ENCODE data around the gene CPT1A.

CPT1A gene

DNA sequence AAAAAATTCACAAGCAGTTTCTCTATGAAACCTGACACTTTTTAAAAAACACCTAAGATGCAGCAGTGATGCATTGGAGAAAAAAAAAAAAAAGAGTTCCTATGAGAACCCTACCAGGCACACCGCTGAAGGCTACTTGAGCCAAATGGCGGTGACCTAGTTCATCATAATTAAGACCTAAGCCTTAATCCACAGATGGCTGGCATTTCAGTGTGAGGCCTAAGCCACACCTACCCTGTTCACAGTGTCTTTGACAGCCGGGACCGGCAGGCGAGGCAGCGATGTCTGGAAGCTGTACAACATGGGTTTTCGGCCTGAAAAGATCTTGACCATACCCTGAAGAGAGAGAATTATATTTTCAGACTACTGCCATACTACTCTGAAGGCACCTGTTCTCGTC lies 38.0 kb downstream of the CPT1A start:
- DNase-seq (ENCODE audit: low read depth in 1 of 2, low spot score in 1 of 2): no peak

DNA sequence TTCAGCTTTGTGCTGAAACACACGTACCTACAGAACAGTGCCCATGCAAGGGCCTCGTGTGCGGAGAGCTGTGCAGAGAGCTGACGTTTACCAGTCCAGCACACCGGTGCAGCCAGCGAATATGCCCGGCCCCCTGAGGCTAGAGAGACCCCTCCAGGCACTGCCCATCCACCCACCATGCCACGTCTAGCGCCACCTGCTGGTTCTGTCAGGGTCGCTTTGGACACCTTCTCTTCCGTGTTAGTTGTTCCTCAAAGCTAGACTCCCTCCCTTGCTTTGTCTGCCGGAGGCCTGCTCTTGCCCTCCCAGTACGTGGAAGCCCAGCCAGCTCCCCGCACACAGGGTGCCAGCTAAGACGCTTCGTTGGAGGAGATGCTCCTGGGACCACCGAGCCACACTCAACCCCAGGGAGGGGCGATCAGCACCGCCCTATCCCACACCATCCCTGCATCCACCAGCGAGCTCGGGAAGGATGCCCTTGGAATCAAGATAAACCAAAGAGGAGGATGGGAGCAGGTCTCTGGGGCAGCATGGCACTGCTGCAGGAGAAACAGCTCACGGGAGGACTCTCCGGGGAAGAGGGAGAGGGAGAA lies 43.4 kb downstream of the CPT1A start:
- peak in 1 of 2 donors; percentile 21 for DNase-seq (ENCODE audit: low read depth in 1 of 2, low spot score in 1 of 2)

DNA sequence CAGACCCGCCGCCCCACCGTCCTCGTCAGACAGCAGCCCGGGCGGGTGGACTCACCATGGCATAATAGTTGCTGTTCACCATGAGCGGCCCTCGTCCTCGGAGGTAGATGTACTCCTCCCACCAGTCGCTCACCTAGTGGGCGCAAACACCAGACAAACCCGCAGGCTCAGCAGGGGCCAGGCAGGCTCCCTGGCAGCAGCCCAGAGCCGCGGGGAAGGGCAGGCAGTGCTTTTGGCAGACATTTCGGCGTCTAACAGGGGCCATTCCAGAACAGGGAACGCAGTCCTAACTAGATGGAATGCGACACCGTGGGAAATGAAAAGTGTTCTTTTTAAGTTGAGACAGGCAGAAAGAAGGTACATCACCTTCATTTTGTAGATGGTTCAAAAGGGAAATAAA lies 44.9 kb downstream of the CPT1A start:
- no peak for DNase-seq (ENCODE audit: low read depth in 1 of 2, low spot score in 1 of 2)

DNA sequence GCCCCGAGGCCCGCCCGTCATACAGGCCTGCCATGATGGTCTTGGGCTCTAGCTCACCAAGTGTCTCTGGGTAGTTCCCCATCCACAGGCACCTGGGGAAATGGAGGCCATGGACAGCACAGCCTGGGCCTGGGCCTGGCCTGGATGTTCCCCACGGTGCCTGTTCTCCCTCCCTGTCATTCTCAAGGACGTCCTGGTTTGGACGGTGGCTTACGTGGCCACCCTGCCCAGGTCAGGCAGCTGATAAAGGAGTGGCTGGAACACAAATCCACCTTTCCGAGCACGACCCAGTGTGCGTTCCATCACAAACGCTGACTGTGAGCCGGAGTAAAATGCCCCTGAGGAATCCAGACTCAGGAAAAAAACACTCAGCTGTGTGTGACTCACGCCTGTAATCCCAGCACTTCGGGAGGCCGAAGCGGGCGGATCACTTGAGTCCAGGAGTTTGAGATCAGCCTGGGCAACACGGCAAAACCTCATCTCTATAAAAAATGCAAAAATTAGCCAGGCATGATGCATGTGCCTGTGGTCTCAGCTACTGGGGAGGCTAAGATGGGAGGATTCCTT lies 49.2 kb downstream of the CPT1A start:
- DNase-seq (ENCODE audit: low read depth in 1 of 2, low spot score in 1 of 2): no peak

DNA sequence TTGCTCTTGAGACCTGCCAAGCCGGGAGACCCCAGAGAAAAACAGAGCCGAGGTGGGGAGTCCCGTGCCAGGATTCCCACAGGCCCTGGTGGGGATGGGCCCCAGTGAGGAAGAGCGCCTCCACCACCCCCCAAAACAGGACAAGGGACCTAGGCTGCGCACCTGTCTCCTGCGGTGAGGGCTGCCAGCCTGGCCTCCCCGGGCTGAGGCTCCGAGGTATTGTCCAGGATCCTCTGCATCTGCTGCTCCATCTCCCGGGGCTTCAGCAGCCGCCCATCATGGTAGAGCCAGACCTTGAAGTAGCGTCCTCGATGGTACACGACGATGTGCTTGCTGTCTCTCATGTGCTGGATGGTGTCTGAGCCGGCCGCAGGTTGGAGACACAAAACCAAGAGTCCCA lies 57.1 kb downstream of the CPT1A start:
- DNase-seq (ENCODE audit: low read depth in 1 of 2, low spot score in 1 of 2): no peak

DNA sequence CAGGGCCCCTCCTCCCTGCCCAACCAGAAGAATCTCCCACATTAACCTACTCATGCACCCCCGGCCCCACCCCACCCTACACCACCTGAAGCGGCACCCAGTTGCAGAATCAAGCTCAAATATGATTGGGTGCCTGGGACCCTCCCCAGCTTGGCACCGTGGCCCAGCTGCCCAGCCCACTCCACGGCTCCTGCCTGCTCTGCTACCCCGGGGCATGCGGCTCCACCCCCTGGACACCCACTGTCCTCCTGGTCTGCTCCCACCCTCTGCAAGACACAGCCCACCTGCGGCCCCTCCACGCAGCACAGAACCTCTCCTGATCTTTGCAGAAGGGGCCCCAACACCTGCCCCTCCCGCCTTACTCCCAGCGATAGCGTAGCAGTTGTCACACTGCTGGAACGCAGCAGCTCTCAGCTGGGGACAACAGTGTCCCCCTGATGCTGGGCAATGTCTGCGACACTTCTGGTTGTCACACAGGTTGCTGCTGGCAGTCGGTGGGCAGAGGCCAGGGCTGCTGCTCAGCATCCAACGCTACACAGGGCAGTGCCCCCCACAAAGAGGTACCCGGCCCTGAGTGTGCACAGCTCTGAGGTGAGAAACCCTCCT lies 58.4 kb downstream of the CPT1A start:
- no peak for DNase-seq (ENCODE audit: low read depth in 1 of 2, low spot score in 1 of 2)

DNA sequence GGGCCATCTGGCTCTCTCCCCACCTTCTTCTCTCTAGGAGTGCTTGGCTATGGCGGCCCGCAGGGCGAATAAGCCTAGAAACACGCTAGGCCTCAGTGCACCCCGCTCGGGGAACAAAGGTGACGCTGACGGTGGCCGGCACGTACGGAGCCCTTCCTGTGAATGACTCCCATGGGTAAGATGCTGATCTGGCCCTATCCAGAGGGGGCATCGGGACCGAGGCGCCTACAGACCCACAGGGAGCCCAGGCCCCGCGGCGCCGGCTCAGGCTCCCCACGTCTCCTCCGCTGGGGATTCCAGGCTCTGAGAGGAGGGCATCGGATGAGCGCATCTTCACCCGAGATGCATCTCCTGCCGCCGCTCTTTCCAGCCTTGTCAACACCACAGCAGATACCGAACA lies 59.0 kb downstream of the CPT1A start:
- DNase-seq (ENCODE audit: low read depth in 1 of 2, low spot score in 1 of 2): no peak

DNA sequence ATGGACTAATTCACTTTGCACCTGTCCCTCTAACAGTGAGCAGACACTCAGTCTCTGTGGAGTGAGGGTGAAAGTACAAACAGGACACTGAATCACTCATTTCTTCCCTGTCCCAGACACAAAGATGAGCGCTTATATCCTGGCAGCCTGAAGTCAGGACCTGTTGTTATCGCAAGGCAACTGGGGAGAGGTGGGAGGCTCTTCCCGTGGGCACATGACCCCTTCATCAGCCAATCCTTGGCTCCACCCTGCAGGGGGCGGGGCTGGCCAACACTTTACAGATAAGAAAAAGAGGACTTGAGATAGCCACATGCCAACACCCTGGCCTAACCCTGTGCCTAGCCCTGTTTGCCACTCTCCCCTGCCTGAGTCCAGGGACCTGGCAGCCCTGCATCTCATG lies 60.9 kb downstream of the CPT1A start:
- no peak for DNase-seq (ENCODE audit: low read depth in 1 of 2, low spot score in 1 of 2)

DNA sequence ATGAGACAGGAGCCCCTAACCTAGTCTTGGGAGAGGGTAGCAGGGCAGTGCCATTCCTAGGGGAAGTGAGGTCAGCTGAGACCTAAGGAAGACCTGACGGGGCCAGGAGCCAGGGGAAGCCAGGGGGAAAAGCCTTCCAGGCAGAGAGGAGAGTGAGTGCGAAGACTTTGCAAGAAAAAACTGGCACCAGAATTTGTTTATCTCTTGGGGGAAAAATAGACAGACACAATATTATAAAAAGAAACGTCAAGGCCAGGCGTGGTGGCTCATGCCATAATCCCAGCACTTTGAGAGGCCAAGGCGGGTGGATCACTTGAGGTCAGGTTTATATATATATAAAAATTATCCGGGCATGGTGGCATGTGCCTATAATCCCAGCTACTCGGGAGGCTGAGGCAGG lies 63.5 kb downstream of the CPT1A start:
- no peak for DNase-seq (ENCODE audit: low read depth in 1 of 2, low spot score in 1 of 2)

DNA sequence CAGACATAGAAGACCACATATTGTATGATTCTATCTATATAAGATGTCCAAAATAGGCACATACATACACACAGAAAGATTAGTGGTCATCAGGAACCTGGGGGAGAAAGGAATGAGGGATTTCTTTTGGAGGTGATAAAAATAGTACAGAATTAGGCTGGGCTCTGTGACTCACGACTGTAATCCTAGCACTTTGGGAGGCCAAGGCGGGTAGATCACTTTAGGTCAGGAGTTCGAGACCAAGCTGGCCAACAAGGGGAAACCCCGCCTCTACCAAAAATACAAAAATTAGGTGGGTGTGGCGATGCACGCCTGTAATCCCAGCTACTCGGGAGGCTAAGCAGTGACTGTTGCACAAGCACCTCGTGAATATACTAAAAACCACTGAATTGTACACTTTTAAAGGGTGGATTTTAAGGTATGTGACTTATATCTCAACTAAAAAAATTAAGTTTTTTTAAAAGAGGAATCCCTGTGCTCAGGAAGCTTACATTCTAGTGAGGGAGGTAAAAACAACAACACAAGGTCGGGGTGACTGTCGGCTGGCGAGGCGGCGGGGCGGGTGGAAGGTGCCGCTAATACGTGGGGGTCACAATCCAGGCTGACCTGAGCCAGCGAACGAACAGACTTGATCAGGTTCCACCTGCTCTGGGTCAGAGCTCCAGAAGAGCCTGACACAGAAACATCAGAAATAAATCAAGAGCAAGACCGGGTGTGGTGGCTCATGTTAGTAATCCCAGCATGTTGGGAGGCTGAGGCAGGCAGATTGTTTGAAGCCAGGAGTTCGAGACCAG lies 65.1 kb downstream of the CPT1A start:
- no peak for DNase-seq (ENCODE audit: low read depth in 1 of 2, low spot score in 1 of 2)

DNA sequence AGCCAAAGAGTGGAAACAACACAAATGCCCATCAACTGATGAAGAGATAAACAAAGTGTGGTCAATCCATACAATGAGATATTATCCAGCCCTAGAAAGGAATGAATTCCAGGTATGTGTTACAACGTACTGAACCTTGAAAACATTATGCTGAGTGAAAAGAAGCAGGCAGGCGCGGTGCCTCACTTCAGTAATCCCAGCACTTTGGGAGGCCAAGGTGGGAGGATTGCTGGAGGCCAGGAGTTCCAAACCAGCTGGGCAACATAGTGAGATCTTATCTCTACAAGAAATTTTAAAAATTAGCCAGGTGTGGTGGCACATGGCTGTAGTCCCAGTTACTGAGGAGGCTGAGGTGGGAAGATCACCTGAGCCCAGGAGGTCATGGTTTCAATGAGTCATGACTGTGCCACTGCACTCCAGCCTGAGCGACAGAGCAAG lies 65.7 kb downstream of the CPT1A start:
- no peak for DNase-seq (ENCODE audit: low read depth in 1 of 2, low spot score in 1 of 2)

DNA sequence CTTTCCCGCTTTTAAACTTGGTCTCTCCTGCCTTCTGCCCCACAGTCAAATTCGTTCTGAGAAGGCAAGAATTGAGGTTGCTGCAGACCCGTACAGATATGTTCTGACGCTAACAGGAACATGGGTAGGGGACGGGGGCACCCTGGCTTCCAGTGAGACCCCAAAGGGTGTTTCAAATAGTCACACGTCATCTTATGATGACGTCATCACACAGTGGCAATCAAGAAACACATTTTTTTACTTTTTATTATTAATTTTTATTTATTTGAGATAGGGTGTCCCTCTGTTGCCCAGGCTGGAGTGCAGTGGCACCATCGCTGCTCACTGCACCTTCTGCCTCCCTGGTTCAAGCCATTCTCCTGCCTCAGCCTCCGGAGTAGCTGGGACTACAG lies 67.5 kb downstream of the CPT1A start:
- DNase-seq (ENCODE audit: low read depth in 1 of 2, low spot score in 1 of 2): no peak

DNA sequence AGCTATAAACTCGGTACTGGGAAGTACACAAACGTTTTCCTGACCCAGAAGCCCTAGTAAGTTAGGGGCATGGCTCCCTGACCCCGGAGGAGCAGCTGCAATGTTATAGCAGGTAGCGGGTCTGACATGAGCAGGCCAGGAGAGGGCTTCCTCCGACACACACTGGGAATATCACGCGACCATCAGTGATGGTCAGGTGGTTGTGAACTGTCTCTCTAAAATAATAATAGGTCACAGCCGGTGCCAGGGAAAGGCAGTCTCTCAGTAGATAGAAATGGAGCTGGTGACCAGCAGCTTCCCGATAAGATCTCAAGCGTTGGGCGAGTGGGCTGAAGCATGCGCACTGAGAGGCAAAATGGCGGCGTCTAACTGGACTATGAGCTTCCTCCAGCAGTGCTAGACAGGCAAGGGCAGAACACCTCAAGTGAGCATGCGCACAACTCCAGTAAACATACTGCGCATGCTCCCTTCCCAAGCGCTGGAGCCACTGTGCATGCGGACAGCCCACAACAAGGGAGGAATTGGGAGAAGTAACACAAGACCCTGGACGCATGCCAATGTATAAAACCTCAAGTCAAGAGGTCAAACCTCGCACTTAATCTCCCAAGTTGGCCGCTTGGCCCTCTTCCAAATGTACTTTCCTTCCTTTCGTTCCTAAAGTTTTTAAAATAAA lies 68.1 kb downstream of the CPT1A start:
- no peak for DNase-seq (ENCODE audit: low read depth in 1 of 2, low spot score in 1 of 2)

DNA sequence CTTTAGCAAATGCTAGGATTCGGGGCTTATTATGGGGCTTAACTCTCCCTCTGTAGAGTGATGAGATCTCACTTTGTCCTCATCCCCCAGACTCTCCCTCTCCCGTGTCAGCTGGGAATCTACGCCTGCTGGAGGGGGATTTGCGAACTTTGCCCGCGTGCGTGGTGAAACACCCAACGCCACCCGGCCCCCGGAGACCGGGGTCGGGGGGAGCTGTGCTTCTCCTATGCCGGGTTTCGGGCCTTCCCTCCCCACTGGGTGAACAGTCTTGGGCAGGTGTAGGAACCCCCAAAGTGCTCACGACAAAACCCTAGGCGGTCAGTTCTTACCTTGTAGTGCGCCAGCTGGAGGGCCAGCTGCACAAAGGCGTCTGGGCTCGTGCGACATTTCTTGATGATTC lies 68.8 kb downstream of the CPT1A start:
- DNase-seq (ENCODE audit: low read depth in 1 of 2, low spot score in 1 of 2): no peak

DNA sequence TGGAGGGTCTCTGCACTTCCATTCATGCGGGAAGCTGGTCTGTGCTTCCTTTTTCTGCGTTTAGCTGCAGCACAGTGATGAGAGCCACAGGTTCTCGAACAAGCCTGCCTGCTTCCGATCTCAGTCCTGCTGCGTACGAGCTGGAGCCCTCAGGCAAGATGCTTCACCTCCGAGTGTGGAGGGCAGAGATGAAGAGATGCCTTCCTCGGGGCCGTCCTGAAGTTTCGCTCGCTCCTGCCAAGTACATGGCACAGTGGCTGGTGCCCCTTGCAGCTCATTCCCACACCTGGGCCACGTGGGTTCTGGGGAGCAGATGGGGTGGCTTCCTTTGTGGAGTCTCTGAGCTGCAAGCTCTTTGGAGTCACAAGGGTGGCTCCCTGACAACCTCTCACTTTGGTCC lies 70.9 kb downstream of the CPT1A start:
- no peak for DNase-seq (ENCODE audit: low read depth in 1 of 2, low spot score in 1 of 2)

DNA sequence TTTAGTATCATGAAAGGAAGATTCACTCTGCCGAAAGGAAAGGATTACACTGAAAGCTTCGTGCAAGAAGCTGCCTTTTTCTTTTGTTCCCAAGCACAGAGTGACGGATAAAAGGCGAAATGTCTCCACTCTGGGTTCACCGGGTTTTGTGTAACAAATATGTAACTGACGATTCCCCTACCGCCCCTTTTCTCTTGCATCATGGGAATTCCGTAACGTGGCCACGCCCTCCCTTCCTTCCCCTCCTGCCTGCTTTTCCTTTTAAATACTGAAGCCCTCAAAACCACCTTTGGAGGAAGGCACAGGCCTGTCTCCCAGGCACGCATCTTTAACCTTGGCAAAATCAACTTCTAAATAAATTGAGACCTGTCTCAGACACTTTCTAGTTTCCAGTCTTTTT lies 74.0 kb downstream of the CPT1A start:
- no peak for DNase-seq (ENCODE audit: low read depth in 1 of 2, low spot score in 1 of 2)

DNA sequence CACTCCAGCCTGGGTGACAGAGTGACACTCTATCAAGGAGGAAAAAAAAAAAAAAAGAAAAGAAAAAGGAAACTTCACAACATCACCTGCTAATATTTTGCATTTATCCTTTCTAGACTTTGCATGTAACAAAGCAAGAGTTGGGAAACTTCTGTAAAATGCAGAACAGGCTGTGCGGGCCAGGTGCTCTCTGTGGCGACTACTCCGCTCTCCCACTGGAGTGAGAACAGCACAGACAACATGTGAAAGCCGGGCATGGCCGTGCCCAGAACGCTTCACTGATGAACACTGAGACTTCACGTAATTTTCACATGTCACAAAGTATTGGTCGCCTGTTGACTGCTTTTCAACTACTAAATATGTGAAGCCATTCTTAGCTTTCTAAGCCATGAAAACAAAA lies 74.9 kb downstream of the CPT1A start:
- no peak for DNase-seq (ENCODE audit: low read depth in 1 of 2, low spot score in 1 of 2)

DNA sequence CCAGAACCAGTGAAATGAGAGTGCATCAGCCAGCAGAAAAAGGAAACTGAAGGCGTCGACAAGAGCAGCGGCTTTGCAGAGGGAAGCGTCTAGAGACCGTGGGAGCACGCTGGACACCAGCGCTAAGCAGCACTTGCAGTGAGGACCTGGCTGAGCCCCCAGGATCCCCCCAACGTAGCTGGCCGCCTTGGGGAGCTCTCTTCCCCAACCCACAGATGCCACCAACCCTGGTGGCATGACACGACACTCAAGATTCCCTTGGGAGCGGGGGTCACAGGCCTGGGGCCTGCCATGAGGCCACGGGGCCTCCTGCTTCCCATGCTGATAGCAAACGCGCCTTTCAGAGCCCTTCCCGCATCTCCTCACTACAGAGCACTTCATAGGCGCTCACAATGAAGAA lies 77.0 kb downstream of the CPT1A start:
- no peak for DNase-seq (ENCODE audit: low read depth in 1 of 2, low spot score in 1 of 2)

DNA sequence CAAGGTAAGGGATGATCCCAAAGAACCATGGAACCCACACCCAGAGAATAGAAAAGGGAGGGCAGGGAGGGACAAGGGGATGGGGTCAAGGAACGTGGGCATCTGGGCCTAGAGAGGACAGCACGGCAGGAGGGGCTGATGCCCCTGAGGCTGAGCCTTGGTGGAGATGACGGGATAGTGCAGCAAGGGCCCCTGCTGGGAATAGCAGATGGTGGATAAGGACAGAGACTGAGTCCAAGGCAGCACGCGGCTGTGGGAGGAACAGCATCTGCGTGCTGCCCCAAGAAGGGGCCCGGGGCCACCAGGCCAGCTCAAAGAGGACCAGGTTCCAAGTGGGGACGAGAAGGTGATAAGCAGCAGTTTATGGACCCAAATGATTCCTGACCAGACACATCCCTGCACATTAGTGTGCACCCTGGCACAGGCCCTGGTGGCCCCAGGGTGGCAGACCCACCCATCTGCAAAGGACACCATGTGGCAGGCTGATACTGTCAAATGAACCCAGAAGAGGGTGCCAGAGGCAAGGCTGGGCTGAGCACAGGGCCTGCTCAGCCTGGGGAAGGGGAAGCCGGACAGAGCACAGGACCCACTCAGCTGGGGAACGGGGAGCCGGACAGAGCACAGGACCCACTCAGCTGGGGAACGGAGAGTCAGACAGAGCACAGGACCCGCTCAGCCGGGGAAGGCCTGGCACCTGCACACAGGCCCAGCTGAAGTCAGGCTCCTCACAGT lies 77.6 kb downstream of the CPT1A start:
- no peak for DNase-seq (ENCODE audit: low read depth in 1 of 2, low spot score in 1 of 2)

DNA sequence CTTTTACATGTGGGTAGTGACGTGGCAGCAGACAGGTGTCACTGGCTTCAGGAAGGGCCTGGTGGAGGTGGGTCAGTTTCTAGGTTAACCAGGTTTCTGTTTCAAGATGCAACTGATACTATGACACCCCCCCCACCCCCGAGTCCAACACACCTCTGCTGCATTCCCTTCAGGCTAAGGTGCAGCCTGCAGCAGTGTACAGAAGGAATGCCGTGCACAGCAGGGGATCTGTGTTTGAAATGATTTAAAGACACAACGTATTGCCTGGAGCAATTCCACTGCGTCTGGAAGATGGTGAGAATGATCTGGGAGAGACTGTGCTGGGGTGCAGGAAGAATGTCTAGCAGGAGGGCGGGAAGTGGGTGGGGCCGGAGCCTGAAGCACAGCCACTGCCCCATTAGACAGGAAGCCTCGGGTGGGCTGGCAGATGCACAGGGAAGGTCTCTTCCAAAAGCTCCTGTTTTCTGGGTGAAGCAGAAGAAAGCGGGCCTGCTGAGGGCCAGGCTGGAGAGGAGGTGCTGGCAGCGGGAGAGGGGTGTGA lies 78.5 kb downstream of the CPT1A start:
- no peak for DNase-seq (ENCODE audit: low read depth in 1 of 2, low spot score in 1 of 2)

DNA sequence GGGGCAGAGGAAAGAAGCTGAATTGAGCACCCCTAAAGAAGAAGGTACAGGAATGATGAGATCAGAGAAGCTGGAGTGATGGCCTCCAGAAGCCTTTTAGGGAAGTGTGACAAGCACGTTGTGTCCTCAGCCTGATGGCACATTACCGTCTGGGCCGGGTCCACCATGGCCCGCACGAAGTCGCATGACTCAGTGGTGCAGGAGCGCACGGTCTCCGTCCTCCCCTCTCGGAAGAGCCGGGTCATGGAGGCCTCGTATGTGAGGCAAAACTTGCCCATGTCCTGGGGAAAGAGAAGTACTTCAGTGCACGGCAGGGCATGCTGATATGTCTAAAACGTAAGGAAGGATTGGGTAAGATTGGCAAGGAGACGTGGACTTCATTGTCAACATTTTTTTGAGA lies 79.2 kb downstream of the CPT1A start:
- no peak for DNase-seq (ENCODE audit: low read depth in 1 of 2, low spot score in 1 of 2)

Data from stimulated activated CD4-positive, alpha-beta T cell treated with anti-CD3 and anti-CD28 coated beads, Interleukin-15, amount 100 ng/mL, for 1 hour (primary cell).